GM06990 (cell line): ENCODE results near the gene FAM118B.
A peak's percentile ranks its signal among the peaks of the same experiment; 100 is the strongest.

Experiments used
- DNase-seq: peaks from one replicate; pipeline ENCODE4 v3.0.0-alpha.2; 2011; ENCODE audit not compliant: insufficient read length; ENCODE audit errors: extremely low read depth
- H3K27me3 ChIP-seq: replicated peaks from 2 replicates; pipeline ENCODE4 v1.6.0; 2011; ENCODE audit warnings: low read length; ENCODE audit not compliant: control insufficient read depth, insufficient read depth
- H3K36me3 ChIP-seq: 2 replicates; pipeline ENCODE4 v1.5.1; 2011; ENCODE audit warnings: low read length; ENCODE audit not compliant: control insufficient read depth, insufficient read depth
- H3K4me3 ChIP-seq: replicated peaks from 2 replicates; pipeline ENCODE4 v1.5.1; 2011; ENCODE audit warnings: low read depth, mild to moderate bottlenecking, control low read depth, low read length
- CTCF ChIP-seq: IDR thresholded peaks from 2 replicates; pipeline ENCODE4 v1.5.1; 2011; ENCODE audit warnings: low read length, control low read depth, mild to moderate bottlenecking, inconsistent platforms; ENCODE audit not compliant: insufficient read depth, poor library complexity, severe bottlenecking

Gene FAM118B

GRCh38 chr11:126194121-126194543 is 17.4 kb upstream of the FAM118B start:
- peak; percentile 58 for TF ChIP-seq CTCF
- Histone ChIP-seq H3K4me3 (no peak overlapping the region), H3K27me3 (no peaks in the 10 kb centered on the region), H3K36me3 (peaks cover 21% of the 10 kb centered on the region)
- no peak for DNase-seq

DNA sequence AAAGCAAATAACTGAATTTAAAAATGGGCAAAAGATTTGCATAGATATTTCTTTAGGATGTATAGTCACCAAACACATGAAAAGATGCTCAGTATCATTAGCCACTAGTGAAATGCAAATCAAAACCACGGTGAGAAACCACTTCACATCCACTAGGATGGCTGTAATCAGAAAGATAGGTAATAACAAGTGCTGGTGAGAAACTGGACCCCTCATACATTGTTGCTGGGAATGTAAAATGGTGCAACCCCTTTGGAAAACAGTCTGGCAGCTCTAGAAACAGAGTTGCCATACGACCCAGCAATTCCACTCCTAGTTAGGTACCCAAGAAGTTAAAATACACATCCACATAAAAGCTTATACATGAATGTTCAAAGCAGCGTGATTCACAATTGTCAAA is 16.5 kb upstream of the FAM118B start:
- peaks cover 21% of the 10 kb centered on the region for H3K36me3 ChIP-seq

DNA sequence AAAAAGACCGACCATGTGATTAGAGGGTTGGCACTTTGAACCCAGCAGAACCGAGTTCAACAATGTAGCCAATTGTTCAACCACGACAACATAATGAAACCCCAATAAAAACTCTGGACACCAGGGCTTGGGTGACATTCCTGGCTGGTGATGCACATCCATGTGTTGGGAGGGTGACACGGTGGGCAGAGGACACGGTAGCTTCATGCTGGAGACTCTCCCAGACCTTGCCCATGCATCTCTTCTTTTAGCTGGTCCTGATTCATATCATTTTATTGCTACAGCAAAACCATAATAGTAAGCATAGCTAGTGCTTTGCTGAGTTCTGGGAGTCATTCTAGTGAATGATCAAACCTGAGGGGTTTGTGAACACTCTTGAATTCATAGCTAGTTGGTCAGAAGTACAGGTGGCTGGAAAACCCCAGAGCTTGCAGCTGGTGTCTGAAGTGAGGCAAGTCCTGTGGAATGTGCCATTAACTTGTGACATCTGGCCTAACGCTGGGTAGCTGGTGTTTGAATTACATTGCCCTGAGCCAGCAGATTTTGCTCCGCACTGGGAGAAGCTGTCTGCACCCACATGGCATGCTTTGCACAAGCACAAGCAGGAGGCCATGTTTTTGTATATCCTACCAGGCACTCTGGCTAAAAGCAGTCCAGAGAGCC is 14.2 kb upstream of the FAM118B start:
- no peak for DNase-seq
- no peak for TF ChIP-seq CTCF
- no peak overlapping the region for H3K4me3 ChIP-seq
- H3K27me3 ChIP-seq, result no peaks in the 10 kb centered on the region
- peaks cover 29% of the 10 kb centered on the region for H3K36me3 ChIP-seq

More for the DNA sequence above, 16.5 kb upstream of the FAM118B start:
- no peak for TF ChIP-seq CTCF
- no peak for DNase-seq
- H3K27me3 ChIP-seq, result no peaks in the 10 kb centered on the region
- no peak overlapping the region for H3K4me3 ChIP-seq

- no peak for DNase-seq
- TF ChIP-seq CTCF, result no peak
- Histone ChIP-seq H3K36me3 (peaks cover 30% of the 10 kb centered on the region), H3K27me3 (no peaks in the 10 kb centered on the region), H3K4me3 (no peak overlapping the region)
Observed at GRCh38 chr11:126198648-126199047, 12.9 kb upstream of the FAM118B start.

GRCh38 chr11:126202646-126203359 is 8.8 kb upstream of the FAM118B start:
- TF ChIP-seq CTCF, result no peak
- H3K36me3 ChIP-seq, result peaks cover 31% of the 10 kb centered on the region
- no peak for DNase-seq
- H3K4me3 ChIP-seq, result no peak overlapping the region
- H3K27me3 ChIP-seq, result no peaks in the 10 kb centered on the region
